Activated CD4-positive, CD25-positive, alpha-beta regulatory T cell treated with anti-CD3 and anti-CD28 coated beads, Interleukin-2, amount 50 U/mL, for 16 hours (primary cell): Measurements from ENCODE around the gene PPP1R14C.
"Not testable (repeated sequence)": the region's sequence is repeated elsewhere in the genome, so short reads cannot be mapped to it uniquely, and the experiment has no call there.

Source experiments
- DNase-seq: peaks from one replicate; pipeline ENCODE4 v3.0.0-alpha.2; 2020; ENCODE audit warnings: low read depth, low spot score

The PPP1R14C gene

GRCh38 chr6:150167479-150167873 lies 24.6 kb downstream of the PPP1R14C start:
- no peak for DNase-seq

- DNase-seq: no peak
These were observed 26.3 kb downstream of the PPP1R14C start for GRCh38 chr6:150169181-150169580.

- DNase-seq: no peak
These were observed 26.8 kb downstream of the PPP1R14C start for GRCh38 chr6:150169609-150170008.

GRCh38 chr6:150172929-150173328 lies 30.1 kb downstream of the PPP1R14C start:
- DNase-seq: no peak

GRCh38 chr6:150175586-150176151 lies 32.8 kb downstream of the PPP1R14C start:
- no peak for DNase-seq

GRCh38 chr6:150176152-150176551 lies 33.3 kb downstream of the PPP1R14C start:
- no peak for DNase-seq

GRCh38 chr6:150176659-150177058 lies 33.8 kb downstream of the PPP1R14C start:
- no peak for DNase-seq

GRCh38 chr6:150177259-150177951 lies 34.6 kb downstream of the PPP1R14C start:
- no peak for DNase-seq

- DNase-seq: no peak
These were observed 35.2 kb downstream of the PPP1R14C start for GRCh38 chr6:150177952-150178520.

GRCh38 chr6:150179030-150179429 lies 36.2 kb downstream of the PPP1R14C start:
- DNase-seq: no peak

- DNase-seq: not testable (repeated sequence)
These were observed 37.1 kb downstream of the PPP1R14C start for GRCh38 chr6:150179907-150180424.

- DNase-seq: no peak
These were observed 37.7 kb downstream of the PPP1R14C start for GRCh38 chr6:150180517-150180916.

GRCh38 chr6:150182460-150183078 lies 39.7 kb downstream of the PPP1R14C start:
- no peak for DNase-seq

GRCh38 chr6:150183105-150183504 lies 40.3 kb downstream of the PPP1R14C start:
- DNase-seq: no peak

- DNase-seq: no peak
These were observed 41.1 kb downstream of the PPP1R14C start for GRCh38 chr6:150183966-150184365.

GRCh38 chr6:150184850-150185731 lies 42.2 kb downstream of the PPP1R14C start:
- no peak for DNase-seq

GRCh38 chr6:150185732-150186117 lies 42.9 kb downstream of the PPP1R14C start:
- DNase-seq: no peak

GRCh38 chr6:150186129-150186898 lies 43.5 kb downstream of the PPP1R14C start:
- DNase-seq: no peak

GRCh38 chr6:150187433-150187832 lies 44.6 kb downstream of the PPP1R14C start:
- DNase-seq: not testable (repeated sequence)

- no peak for DNase-seq
These were observed 46.3 kb downstream of the PPP1R14C start for GRCh38 chr6:150189122-150189521.

GRCh38 chr6:150191809-150192208 lies 49.0 kb downstream of the PPP1R14C start:
- DNase-seq: no peak
